GM11168 (cell line): ENCODE measurements around the gene MEIS2.
"Not testable (repeated sequence)": the region's sequence is repeated elsewhere in the genome, so short reads cannot be mapped to it uniquely, and the experiment has no call there.

ENCODE experiments used
- in situ Hi-C: fragments of 300-500 bp; cut with MboI; formaldehyde crosslinking; loops from one replicate; pipeline ENCODE4 v1.12.0; 2022; ENCODE audit warnings: low sequenced_read_pairs; ENCODE audit not compliant: unreplicated experiment

MEIS2 gene

GRCh38 chr15:36980281-36980680, 120.1 kb downstream of the MEIS2 start:
- in situ Hi-C loops = not testable (repeated sequence)

DNA sequence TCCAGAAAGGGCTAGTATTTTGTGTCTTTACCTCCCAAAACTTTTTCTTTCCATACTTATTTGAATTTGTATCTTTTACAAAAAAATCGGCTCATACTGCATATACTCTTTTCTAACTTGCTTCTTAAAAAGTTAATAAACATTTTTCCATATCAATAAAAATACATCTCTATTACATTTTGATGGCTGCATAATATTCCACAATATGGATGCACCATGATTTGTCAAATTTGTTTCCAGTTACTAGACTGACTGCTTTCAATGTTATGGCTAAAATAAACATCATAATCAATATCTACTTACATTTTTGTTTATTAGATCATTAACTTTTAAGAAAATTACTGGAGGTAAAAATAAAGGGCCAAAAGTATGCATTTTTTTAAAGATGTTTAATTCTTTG, 121.7 kb downstream of the MEIS2 start:
- in situ Hi-C loops = no loop called here

DNA sequence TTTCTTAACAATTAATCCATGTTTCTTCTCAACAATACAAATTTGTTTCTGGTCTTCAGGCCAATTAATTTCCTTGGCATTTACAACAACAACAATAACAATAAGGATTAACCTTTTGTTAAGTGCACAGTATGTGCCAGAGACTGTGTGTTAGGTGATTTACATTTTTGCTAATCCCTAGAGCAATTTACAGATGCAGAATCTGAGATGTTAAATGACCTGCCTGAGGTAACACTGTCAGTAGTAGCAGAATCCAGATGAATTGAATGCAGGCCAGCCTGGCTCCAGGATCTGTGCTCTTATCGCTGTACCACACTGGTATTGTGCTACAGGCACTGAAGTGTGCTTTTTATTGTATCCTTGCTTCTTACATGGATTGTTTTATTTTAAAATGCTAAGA, 122.2 kb downstream of the MEIS2 start:
- in situ Hi-C loops = no loop called here

DNA sequence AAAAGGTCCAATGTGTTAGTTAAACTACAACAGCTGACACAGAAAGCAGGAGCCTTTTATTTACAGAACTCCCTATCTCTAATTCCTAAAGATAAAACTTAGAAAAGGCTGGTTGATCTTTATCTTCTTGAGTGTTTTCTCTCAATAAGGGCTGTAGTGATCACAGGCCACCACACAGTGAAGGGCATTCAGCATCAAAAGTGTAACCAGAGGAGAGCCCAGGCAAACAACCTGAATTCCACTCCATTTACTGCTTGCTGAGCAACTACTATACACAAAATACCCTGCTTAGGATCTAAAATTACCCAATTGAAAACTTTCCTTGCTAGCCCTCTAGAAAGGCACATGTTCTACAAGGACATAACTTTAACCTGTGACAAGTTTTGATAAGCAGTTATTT, 122.7 kb downstream of the MEIS2 start:
- in situ Hi-C loops = no loop called here

GRCh38 chr15:36972704-36973103, 127.6 kb downstream of the MEIS2 start:
- in situ Hi-C loops = no loop called here

GRCh38 chr15:36970522-36970921, 129.8 kb downstream of the MEIS2 start:
- in situ Hi-C loops = no loop called here

GRCh38 chr15:36967929-36968328, 132.4 kb downstream of the MEIS2 start:
- in situ Hi-C loops = no loop called here

- in situ Hi-C loops = no loop called here
Measured at GRCh38 chr15:36966708-36967107, 133.6 kb downstream of the MEIS2 start.

DNA sequence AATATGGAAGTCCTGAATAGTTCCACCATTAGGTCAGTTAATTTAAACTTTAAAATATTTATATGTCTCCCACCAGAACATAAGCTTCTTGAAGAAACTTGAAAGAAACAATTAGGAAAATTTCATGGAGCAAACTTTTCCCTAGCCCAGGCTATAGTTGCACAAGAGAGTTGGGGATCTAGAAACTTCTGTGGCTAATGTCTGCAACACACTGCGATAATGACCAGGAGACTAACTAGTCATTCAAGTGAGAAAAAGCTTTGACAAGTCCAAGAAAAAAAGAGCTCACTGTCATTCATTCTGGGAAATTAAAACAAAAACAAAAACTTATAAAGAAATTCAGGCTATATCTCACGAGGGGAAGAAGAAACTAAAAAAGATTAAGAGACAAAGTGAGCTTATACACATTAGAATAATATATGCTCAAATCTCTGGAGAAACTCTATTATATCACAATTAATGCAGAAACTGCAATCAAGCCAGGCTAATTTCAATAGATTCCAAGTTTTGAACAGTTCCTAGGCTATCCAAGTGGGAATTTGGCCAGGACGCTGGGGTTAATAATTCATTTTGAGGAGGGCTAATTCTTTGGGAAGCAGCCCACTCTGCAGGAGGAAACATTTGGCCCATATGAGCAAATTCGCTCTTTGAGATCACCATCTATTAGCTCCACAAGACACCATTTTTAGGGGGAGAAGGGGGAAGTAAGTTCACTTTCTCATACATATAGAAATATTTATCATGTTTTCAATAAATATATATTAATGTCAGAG, 134.6 kb downstream of the MEIS2 start:
- in situ Hi-C loops = no loop called here

- in situ Hi-C loops = no loop called here
Measured at GRCh38 chr15:36964626-36965025, 135.7 kb downstream of the MEIS2 start.

- in situ Hi-C loops = no loop called here
Measured at GRCh38 chr15:36961956-36962355, 138.4 kb downstream of the MEIS2 start.

- in situ Hi-C loops = no loop called here
Measured at GRCh38 chr15:36960947-36961227, 139.5 kb downstream of the MEIS2 start.

DNA sequence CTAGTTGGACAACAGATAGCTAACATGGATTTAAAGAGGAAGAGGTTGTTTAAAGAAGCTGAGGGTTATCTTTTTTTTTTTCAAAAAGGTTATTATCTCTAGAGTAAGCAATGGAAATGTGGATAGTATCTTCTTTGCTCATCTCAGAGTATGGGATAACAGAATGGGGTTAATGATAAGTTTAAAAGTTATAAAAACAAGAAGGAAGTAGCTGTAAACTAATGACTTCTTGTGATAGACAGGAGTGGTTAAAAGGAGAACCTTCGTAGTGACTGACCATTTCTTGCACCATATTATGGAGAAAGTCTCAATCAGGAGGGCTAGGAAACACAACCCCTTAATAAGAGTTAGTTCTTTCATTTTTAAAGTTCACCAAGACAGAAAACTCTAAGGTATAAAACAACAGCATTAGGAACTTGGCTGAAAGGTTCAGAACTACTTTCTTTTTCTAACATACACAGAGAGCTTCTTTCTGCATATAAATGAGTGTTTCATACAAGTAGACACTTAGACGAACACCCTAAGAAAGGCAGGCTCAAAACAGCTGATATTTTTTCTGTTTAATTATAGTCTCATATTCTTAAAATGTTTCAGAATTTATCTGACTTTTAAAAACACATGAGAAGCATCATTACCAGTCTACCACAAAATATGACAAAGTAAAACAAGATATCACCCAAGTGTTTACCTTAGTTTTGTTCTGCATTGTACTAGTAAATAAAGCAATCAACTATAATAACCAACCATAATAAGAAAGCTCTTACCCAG, 140.0 kb downstream of the MEIS2 start:
- in situ Hi-C loops = no loop called here

DNA sequence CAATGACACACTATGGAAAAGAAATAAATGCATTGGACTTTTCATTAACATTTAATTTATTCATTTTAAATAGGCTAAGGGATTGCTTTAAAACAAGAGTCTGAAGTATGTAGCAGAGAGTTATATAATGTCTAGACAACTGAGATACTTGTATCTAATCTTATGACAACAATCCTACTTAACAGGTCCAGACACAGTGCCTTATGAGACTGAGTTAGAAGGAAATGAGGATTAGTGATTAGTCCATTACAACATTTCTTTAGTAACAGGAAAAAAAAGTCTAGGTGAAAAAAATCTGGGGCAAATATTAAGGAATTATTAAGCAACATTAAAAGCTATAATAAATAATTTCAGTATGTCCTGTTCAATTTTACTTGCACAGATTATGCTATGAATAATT, 140.6 kb downstream of the MEIS2 start:
- in situ Hi-C loops = no loop called here

DNA sequence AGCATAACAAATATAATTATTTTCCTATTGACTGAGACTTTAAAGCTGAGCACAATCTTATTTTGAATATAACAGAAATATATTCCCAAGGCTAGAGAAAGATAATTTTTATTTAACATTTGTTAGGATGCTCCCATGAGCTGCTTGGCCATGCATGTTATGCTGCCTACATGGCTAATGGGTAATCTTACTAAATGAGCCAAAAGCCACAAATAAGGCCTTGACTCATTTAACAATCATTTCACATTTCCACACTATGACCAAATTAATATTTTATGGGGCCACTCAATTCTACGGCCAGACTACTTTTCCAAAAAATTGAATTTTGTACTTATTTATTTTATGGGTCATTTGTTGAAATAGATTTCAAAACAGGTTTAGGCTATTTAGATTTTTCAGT, 141.7 kb downstream of the MEIS2 start:
- in situ Hi-C loops = no loop called here

DNA sequence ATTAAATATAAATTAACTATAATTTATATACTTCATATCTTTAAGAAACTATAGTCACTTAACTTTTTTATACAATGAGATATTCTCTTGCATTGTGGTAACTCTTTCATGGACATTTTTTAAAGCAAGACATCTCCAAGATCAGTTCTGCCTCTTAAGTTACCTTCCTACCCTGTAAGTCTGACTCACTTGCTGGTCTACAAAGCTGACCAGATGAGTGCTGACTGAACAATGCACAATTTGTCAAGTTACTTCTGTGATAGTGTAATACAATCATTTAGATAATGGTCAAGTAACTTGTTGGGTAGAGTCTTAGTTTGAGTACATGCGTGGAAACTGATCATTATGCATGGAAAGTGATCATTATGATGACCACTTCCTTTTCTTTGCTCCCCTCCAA, 145.9 kb downstream of the MEIS2 start:
- in situ Hi-C loops = no loop called here

DNA sequence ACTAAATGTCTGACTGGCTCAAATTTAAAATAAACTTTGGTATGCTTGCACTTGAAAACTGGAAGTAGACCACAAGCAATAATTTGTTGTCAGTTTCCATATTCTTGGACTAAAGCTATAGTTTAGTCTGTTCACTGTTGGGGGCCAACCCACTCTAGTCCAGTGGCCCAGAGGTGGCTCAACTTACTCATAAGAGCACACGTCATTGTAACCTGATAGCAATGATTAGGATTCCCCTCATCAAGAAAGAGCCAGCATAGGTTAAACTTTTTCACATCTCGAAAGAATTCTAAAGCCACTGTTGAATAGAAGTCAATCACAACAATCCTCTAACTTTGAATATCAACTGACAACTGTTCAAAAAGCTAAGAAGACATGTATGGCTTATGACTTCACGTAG, 147.0 kb downstream of the MEIS2 start:
- in situ Hi-C loops = no loop called here

DNA sequence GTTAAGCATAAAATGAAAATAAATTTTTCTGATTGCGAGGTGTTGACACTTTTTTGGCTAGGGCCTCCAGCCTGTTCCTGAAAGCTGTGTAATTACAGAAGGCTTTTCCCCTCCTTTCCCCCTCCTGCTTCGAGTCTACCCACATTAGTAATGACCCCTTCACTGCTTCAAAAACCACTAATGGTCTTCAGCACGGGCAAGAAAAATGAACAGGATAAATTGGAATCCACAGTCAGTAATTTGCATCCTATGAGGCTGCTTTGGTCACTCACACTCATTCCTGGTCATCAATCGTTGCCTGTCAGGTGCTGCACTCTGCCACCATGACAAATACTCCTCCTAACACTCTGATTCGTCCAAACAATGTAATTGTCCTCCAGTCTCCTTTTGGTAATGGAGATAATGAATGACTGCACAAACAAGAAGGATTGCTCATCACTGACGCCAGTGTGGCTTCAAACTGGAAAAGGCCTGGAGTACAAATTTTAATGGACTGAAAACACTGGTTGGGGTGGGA, 148.6 kb downstream of the MEIS2 start:
- in situ Hi-C loops = no loop called here

DNA sequence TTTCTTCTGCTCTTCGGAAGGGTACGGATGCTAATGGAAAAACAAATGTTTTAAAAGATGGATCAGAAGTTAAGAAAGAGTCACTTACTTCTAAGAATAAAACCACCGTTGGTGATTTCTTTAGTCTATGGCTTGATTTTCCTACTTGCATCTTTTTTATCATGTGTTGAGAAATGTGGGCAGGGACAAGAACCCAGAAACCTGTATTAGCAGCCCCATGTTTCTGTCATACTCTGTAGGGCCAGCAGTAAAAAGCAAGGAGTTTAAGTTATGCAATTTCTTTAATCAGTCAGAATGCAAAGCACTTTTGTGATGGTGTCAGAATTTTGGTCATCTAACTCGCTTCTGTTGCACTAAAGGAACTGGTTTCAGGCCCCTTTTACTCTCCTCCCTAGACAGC, 150.0 kb downstream of the MEIS2 start:
- in situ Hi-C loops = no loop called here

DNA sequence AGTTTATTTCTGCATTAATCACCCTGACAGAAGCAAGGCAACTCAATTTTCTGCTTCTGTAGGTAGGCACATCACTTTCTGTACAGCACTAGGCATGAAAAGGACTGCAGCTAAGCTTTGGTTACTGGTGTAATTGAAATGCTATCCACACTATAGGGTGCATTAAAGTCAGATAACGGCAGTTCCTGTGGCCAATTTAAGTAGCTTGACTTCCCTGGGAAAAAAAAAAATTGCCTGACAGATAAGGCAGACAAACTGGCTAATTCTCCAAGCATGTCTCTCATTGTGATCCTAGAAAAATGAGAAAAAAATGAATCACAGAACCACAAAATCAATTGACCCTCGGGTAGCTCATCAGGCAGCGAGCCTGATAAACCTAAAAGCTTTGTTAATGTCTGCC, 151.4 kb downstream of the MEIS2 start:
- in situ Hi-C loops = no loop called here

DNA sequence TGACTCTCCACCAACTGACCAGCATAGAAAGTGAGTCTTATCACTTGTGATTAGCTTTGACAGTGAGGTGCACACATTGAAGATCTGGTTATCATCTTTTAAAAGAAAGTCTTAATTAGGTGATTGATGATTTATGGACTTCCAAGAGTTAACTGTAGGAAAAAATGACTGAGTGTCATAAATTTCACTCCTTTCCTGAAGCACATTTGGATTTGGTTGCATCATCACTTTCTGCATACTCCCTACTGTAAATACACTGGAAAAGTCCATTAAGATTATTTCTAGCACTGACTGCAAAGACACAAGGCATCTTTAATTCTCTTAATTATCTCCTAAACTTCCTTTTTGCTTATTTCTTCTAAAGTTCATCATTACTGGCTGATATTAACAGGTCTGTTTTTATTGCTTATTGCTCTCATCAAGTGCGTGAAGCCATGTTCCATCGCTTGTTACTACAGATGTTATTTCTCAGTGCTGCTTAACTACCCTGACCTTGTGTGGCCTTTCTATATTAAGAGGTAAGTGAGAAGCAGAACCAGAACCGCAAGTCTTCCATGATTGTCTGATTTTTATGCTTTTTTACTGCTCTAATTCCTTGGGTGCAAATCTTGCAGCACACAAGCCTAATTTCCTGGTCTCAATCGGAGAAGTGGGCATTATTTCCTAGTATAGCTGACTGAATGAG, 153.2 kb downstream of the MEIS2 start:
- in situ Hi-C loops = no loop called here
